Measurements from ENCODE around the gene PIGL. TPM values are rescaled to one million over a fixed set of nuclear protein-coding genes. Genes with fewer than 3 reads are reported as not detected.

Gene PIGL
- polyA plus RNA-seq, 1 experiment = 23.1 TPM

DNA sequence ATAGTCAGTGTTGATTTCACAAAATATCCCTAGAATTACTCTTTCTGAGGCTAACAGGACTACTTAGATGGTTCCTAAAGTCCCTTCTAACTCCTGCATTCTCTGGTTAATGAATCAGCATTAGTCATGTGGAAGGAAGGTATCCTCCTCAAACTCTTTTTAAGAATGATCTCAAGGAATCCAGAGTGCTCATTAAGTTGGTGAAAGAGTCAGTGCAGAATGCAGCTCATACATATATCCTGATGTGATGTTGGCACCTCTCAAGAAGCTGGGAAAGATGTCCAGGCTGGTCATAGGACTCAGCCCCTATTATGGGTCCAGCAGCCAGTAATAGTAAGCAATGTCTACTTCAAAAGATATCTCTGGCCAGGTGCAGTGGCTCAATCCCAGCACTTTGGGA is 65.5 kb downstream of the PIGL start:
- Histone ChIP-seq H3K27me3 (ENCODE audit: control insufficient read depth, insufficient read depth, low read length) (no peaks in the 10 kb centered on the region), H3K36me3 (ENCODE audit: control insufficient read depth, insufficient read depth, low read length) (no peaks in the 10 kb centered on the region), H3K4me3 (ENCODE audit: low read depth, low read length) (no peak overlapping the region)
- POLR2A ChIA-PET = interaction anchor here (0.6 kb wide), 1 partner anchor 251 kb away, joined by 3 read pairs; no protein-coding TSS in a partner anchor
- peak; percentile 73 for DNase-seq (ENCODE audit: low read depth)
- CTCF ChIA-PET = interaction anchor here (0.6 to 1.0 kb wide), 2 partner anchors 104 to 269 kb away, joined by 3 to 4 read pairs; no protein-coding TSS in a partner anchor
- TF ChIP-seq, protein P1, sequence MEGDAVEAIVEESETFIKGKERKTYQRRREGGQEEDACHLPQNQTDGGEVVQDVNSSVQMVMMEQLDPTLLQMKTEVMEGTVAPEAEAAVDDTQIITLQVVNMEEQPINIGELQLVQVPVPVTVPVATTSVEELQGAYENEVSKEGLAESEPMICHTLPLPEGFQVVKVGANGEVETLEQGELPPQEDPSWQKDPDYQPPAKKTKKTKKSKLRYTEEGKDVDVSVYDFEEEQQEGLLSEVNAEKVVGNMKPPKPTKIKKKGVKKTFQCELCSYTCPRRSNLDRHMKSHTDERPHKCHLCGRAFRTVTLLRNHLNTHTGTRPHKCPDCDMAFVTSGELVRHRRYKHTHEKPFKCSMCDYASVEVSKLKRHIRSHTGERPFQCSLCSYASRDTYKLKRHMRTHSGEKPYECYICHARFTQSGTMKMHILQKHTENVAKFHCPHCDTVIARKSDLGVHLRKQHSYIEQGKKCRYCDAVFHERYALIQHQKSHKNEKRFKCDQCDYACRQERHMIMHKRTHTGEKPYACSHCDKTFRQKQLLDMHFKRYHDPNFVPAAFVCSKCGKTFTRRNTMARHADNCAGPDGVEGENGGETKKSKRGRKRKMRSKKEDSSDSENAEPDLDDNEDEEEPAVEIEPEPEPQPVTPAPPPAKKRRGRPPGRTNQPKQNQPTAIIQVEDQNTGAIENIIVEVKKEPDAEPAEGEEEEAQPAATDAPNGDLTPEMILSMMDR (IDR thresholded peaks at IDR 0.05; ENCODE audit: insufficient read depth, low read depth, low read length) = no peak

DNA sequence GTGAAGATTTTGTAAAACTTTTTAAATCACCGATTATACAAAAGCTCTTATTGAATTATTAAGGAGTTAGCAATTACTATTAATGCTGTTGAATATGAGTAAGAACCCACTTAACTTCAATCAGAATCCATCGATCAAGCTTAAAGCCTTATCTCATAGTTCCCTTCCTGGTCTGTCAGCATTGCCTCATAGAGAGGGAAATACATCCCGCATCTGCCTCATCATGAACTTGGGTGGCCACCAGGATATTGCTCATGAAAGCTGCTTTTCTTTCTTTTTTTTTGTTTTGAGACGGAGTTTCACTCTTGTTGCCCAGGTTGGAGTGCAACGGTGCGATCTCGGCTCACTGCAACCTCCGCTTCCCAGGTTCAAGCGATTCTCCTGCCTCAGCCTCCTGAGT is 66.7 kb downstream of the PIGL start:
- POLR2A ChIA-PET = no interaction called here
- TF ChIP-seq, protein P1 (IDR thresholded peaks at IDR 0.05; ENCODE audit: insufficient read depth, low read depth, low read length) = no peak
- H3K36me3 ChIP-seq (ENCODE audit: control insufficient read depth, insufficient read depth, low read length) = no peaks in the 10 kb centered on the region
- no peak overlapping the region for H3K4me3 ChIP-seq (ENCODE audit: low read depth, low read length)
- CTCF ChIA-PET = no interaction called here
- H3K27me3 ChIP-seq (ENCODE audit: control insufficient read depth, insufficient read depth, low read length) = no peaks in the 10 kb centered on the region
- DNase-seq (ENCODE audit: low read depth) = no peak

DNA sequence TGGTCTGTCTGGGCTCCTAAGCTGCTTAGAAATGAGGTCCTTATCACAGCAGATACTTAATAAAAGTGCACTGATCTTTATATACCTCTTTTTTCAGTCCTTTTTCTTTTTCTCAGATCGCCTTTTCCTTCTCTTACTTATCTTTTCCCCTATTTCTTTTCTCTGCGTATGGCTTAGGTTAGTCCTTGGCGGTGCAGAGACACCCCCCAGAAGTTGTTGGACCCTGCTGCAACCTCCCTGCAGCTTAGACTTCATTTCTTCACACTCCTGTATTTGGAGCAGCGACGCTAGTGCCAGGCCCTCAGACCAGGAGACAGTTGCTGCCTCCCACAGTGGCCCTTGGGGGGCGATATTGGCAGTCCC is 68.6 kb downstream of the PIGL start:
- ChIA-PET CTCF (interaction anchor here (1.1 to 1.8 kb wide), 5 partner anchors 9 to 78 kb away, joined by 4 to 5 read pairs (median 4); no protein-coding TSS in a partner anchor), POLR2A (no interaction called here)
- no peak for DNase-seq (ENCODE audit: low read depth)
- H3K4me3 ChIP-seq (ENCODE audit: low read depth, low read length) = no peak overlapping the region
- TF ChIP-seq, protein P1 (IDR thresholded peaks at IDR 0.05; ENCODE audit: insufficient read depth, low read depth, low read length) = peak; percentile 51
- H3K27me3 ChIP-seq (ENCODE audit: control insufficient read depth, insufficient read depth, low read length) = no peaks in the 10 kb centered on the region
- no peaks in the 10 kb centered on the region for H3K36me3 ChIP-seq (ENCODE audit: control insufficient read depth, insufficient read depth, low read length)

DNA sequence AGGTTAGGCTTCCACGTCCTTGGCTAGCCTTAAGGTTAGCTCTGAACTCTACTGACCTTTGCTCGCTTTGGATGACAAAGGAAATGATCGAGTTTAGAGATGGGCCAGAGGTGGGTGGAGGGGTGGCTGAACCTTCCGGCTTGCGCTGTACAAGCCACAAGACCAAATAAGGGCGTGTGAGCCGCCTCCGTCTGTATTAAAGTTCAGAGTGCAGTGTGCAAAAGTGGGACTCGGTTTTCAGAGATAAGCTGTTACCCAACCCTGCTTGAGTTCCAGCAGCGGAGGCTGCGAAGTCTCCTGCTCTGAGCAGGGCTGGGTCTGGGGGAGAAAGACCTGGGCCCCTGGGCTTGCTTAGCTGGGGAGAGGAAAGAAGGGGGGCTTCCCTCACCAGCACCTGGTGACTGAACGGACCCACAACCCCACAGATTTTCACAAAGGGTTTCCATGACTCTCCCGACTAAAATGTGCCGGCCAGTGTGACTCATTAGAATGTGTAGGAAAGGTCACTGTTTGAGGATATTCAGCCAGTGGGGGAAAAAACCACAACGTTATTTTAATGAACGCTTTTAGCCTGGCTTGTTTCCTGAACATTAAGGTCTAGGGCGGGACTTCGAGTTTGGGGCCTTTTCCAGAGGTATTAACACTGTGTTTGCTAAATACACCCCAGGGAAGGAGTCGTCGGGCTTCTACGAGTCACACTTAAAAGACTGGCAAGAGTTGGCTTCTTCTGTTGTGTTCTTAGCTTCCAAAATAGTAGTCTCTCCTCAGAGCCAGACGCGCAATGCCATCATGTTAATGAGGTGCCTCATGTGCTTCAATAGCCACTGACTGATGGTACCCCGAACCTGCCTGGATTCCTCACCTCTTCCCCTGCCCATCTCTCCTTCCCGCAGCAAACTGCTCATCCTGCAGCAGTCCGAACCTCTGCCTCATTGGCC is 69.3 kb downstream of the PIGL start:
- H3K4me3 ChIP-seq (ENCODE audit: low read depth, low read length) = peak overlapping the region; percentile 20
- no peaks in the 10 kb centered on the region for H3K36me3 ChIP-seq (ENCODE audit: control insufficient read depth, insufficient read depth, low read length)
- DNase-seq (ENCODE audit: low read depth) = peak; percentile 93
- ChIA-PET CTCF (interaction anchor here (1.1 to 1.8 kb wide), 7 partner anchors 10 to 77 kb away, joined by 3 to 5 read pairs (median 4); no protein-coding TSS in a partner anchor), POLR2A (interaction anchor here (0.5 kb wide), 1 partner anchor 830 kb away, joined by 7 read pairs; no protein-coding TSS in a partner anchor)
- H3K27me3 ChIP-seq (ENCODE audit: control insufficient read depth, insufficient read depth, low read length) = no peaks in the 10 kb centered on the region
- TF ChIP-seq, protein P1 (IDR thresholded peaks at IDR 0.05; ENCODE audit: insufficient read depth, low read depth, low read length) = no peak

DNA sequence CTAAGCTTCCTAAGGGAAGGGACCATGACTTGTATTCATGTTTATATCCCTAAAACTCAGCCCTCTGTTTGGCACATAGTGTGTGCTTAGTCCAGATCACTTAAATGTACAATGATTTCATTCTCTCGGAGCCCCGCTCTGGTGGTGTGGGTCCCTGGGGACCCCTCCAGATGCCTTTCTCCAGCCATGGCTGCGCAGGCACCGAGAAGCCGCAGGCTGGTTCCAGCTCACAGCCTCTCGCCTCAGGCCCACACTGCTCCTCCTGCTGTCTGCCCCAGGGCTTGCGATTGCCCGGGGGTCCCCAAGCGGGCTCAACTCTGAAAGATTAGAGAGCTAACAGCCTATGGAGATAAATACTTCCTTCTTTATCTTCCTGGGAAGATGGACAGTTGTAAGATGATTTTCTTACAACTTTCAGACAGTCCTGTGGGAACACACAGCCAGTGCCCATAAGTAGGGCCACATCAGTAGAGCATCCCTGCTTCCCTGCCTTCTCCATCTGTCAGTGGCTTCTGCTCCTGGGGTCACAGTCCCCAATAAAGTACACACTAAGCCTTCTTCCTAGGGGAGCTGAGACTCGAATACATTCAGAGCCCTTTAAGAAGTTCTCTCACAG is 70.0 kb downstream of the PIGL start:
- no peak for DNase-seq (ENCODE audit: low read depth)
- CTCF ChIA-PET = interaction anchor here (0.6 to 1.8 kb wide), 6 partner anchors 15 to 235 kb away, joined by 3 to 5 read pairs (median 4); no protein-coding TSS in a partner anchor
- TF ChIP-seq, protein P1 (IDR thresholded peaks at IDR 0.05; ENCODE audit: insufficient read depth, low read depth, low read length) = 0 out of 2 replicates have a peak, but pooled peaks have one; percentile 13

More for the DNA sequence above, 70.0 kb downstream of the PIGL start:
- H3K4me3 ChIP-seq (ENCODE audit: low read depth, low read length) = no peak overlapping the region
- H3K36me3 ChIP-seq (ENCODE audit: control insufficient read depth, insufficient read depth, low read length) = no peaks in the 10 kb centered on the region
- POLR2A ChIA-PET = no interaction called here
- H3K27me3 ChIP-seq (ENCODE audit: control insufficient read depth, insufficient read depth, low read length) = no peaks in the 10 kb centered on the region
